ENCODE data around the gene FNDC3B. TPM values are rescaled to one million over a fixed set of nuclear protein-coding genes. Genes with fewer than 3 reads are reported as not detected.
A peak's percentile ranks its signal among the peaks of the same experiment; 100 is the strongest.

Gene FNDC3B
- polyA plus RNA-seq, 2 of the 4 experiments (the other 2 are of a cell fraction) = 29.5 to 33.6 TPM

DNA sequence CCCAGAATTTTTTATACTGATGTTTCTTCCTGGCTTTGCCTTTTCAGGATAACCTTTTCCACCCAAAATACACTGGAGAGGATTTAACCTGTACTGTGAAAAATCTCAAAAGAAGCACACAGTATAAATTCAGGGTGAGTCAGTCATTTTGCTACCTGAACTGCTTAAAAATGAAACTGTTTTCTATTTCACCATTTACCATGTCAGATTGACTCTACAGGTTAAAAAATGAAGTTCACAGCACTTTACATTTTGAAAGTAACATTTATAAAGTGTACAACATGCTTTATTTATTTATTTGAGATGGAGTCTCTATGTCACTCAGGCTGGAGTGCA is 293.6 kb downstream of the FNDC3B start:
- peaks cover 5% of the 10 kb centered on the region for H3K4me1 ChIP-seq
- ATAC-seq (no peak), DNase-seq (ENCODE audit: low read depth in 1 of 2, low spot score in 1 of 2) (no peak), FAIRE-seq (no peak)
- H3K27ac ChIP-seq = peak overlapping the region; percentile 28 to 41; a peak in 3 of 6 replicates
- CTCF ChIA-PET = interaction anchor here (0.7 to 2.5 kb wide), 18 partner anchors 8 to 456 kb away, joined by 3 to 18 read pairs (median 4); no protein-coding TSS in a partner anchor
- no peak overlapping the region for H3K4me2 ChIP-seq
- TF ChIP-seq CHD2 (IDR thresholded peaks at IDR 0.05; ENCODE audit: low read length, partially characterized antibody) (no peak), PHF8 (IDR thresholded peaks at IDR 0.05; ENCODE audit: borderline replicate concordance, low read depth) (no peak), SMC3 (IDR thresholded peaks at IDR 0.05) (no peak), JUNB (IDR thresholded peaks at IDR 0.05) (no peak), NR3C1 (IDR thresholded peaks at IDR 0.05) (no peak), RCOR1 (IDR thresholded peaks at IDR 0.05; ENCODE audit: low read depth, low read length) (no peak), RNF2 (IDR thresholded peaks at IDR 0.05; ENCODE audit: borderline replicate concordance, low read depth) (no peak), TP53 (CRISPR knock-in tag; IDR thresholded peaks at IDR 0.05) (no peak), ELK1 (IDR thresholded peaks at IDR 0.05; ENCODE audit: low read depth, low read length) (no peak), GATA3 (IDR thresholded peaks at IDR 0.05; ENCODE audit: borderline replicate concordance) (no peak), MYC (IDR thresholded peaks at IDR 0.05; ENCODE audit: borderline replicate concordance, low read length) (no peak), HOXA7 (CRISPR knock-in tag; IDR thresholded peaks at IDR 0.05) (no peak), ZNF302 (CRISPR knock-in tag; IDR thresholded peaks at IDR 0.05) (no peak), USF2 (IDR thresholded peaks at IDR 0.05) (no peak), POLR2AphosphoS2 (conservative IDR thresholded peaks at IDR 0.05; ENCODE audit: low read length) (no peak), EHF (CRISPR knock-in tag; IDR thresholded peaks at IDR 0.05) (no peak)
- TF ChIP-seq, protein P1, sequence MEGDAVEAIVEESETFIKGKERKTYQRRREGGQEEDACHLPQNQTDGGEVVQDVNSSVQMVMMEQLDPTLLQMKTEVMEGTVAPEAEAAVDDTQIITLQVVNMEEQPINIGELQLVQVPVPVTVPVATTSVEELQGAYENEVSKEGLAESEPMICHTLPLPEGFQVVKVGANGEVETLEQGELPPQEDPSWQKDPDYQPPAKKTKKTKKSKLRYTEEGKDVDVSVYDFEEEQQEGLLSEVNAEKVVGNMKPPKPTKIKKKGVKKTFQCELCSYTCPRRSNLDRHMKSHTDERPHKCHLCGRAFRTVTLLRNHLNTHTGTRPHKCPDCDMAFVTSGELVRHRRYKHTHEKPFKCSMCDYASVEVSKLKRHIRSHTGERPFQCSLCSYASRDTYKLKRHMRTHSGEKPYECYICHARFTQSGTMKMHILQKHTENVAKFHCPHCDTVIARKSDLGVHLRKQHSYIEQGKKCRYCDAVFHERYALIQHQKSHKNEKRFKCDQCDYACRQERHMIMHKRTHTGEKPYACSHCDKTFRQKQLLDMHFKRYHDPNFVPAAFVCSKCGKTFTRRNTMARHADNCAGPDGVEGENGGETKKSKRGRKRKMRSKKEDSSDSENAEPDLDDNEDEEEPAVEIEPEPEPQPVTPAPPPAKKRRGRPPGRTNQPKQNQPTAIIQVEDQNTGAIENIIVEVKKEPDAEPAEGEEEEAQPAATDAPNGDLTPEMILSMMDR (IDR thresholded peaks at IDR 0.05) = no peak
- TF ChIP-seq, protein P2, sequence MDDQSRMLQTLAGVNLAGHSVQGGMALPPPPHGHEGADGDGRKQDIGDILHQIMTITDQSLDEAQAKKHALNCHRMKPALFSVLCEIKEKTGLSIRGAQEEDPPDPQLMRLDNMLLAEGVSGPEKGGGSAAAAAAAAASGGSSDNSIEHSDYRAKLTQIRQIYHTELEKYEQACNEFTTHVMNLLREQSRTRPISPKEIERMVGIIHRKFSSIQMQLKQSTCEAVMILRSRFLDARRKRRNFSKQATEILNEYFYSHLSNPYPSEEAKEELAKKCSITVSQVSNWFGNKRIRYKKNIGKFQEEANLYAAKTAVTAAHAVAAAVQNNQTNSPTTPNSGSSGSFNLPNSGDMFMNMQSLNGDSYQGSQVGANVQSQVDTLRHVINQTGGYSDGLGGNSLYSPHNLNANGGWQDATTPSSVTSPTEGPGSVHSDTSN (IDR thresholded peaks at IDR 0.05) = no peak
- no peak overlapping the region for H3K4me3 ChIP-seq
- no peaks in the 10 kb centered on the region for H3K9me3 ChIP-seq
- POLR2A ChIA-PET = interaction anchor here (1.3 kb wide), 1 partner anchor 18 kb away, joined by 5 read pairs; no protein-coding TSS in a partner anchor

DNA sequence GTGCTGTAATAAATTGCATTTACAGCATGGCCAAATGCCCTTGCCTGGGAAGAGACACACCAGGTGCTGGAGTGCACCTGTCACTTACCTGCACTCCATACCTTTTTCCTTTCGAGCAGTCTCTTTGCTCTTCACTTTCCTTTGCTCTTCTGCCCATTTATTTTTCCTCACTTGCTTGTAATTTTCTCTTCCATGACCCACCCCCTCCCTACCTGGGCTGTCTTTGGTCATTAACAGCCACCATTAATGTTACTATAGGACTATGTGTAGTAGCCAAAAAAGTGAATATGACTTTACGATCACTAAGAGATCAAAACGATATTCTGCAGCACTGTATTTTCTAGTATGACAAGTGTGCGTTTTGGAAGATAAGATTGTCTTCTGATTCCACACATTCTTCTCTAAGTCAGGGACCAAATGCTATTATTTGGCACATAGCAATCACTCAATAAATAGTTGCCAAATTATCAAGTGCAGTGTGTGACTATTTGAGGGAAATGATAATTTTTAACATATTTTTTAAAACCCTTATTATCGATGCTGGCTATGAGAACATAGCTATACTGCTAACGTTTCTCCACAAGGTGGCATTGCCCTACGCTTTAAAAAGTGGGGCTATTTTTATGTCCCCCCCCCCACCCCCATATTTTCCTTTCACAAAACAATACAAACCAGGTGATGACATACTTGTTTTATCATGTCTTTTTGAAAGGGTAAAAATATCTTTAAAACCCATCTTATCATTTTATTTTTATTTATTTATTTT is 294.5 kb downstream of the FNDC3B start:
- H3K4me2 ChIP-seq = no peak overlapping the region
- no peak overlapping the region for H3K27ac ChIP-seq
- CTCF ChIA-PET = interaction anchor here (0.7 to 2.5 kb wide), 8 partner anchors 7 to 319 kb away, joined by 3 to 18 read pairs (median 6); no protein-coding TSS in a partner anchor
- ATAC-seq (no peak), FAIRE-seq (no peak), DNase-seq (ENCODE audit: low read depth in 1 of 2, low spot score in 1 of 2) (no peak)
- H3K4me3 ChIP-seq = no peak overlapping the region
- peaks cover 5% of the 10 kb centered on the region for H3K4me1 ChIP-seq
- TF ChIP-seq EHMT2 (IDR thresholded peaks at IDR 0.05; ENCODE audit: low read depth) (no peak), RAD21 (conservative IDR thresholded peaks at IDR 0.05 in 1 of 2, IDR thresholded peaks at IDR 0.05 in 1 of 2) (0 out of 5 replicates have a peak, but pooled peaks of 1 of the 2 experiments have one; percentile 3)
- TF ChIP-seq, protein P1 (IDR thresholded peaks at IDR 0.05) = 0 out of 3 replicates have a peak, but pooled peaks have one; percentile 18
- POLR2A ChIA-PET = no interaction called here
- 78% methylated on average over 7 of the region's 7 CpGs for WGBS (ENCODE audit: missing lambda C conversion rate)
- no peaks in the 10 kb centered on the region for H3K9me3 ChIP-seq

All from A549 (cell line).